Measurements from ENCODE around the gene SULT1C4. TPM values are rescaled to one million over a fixed set of nuclear protein-coding genes. Genes with fewer than 3 reads are reported as not detected.

The SULT1C4 gene
- total RNA-seq, 1 donor from 2014 or later, result 1.8 TPM

DNA sequence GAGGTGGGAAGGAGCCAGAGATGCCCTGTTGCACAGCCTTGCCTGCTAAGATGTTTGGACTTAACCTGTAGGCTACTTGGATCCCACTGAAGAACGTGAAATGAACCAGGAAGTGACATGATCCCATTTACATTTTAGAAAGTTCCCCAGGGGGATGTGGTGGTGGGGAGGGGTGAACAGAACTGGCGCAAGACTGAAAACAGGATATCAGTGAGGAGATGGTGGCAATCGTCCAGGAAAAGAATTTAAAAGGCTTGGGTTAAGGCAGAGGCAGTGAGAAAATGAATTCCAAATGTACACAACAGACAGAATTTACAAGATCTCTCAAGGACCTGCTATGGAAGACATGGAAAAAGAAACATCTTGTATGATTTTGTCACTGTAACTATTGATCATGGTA lies 46.8 kb upstream of the SULT1C4 start:
- no peaks in the 10 kb centered on the region for H3K79me2 ChIP-seq (ENCODE audit: insufficient read depth, low read length)
- H3K27ac ChIP-seq (ENCODE audit: low read depth, low read length), result no peak overlapping the region
- H3K36me3 ChIP-seq (ENCODE audit: insufficient read depth, low read length), result no peaks in the 10 kb centered on the region
- H3K9ac ChIP-seq (ENCODE audit: low read length), result no peak overlapping the region
- no peak overlapping the region for H3K27ac Mint-ChIP-seq (ENCODE audit: unreplicated experiment)
- FAIRE-seq, result no peak
- H3K9me3 Mint-ChIP-seq (ENCODE audit: unreplicated experiment), result peaks cover 2% of the 10 kb centered on the region
- no peak overlapping the region for H2AFZ ChIP-seq (ENCODE audit: low read depth, low read length)
- H3K4me2 ChIP-seq (ENCODE audit: low read length), result no peak overlapping the region
- no peaks in the 10 kb centered on the region for H3K36me3 Mint-ChIP-seq (ENCODE audit: low read depth, unreplicated experiment)
- DNase-seq (ENCODE audit: low read depth), result no peak
- H3K4me3 Mint-ChIP-seq (ENCODE audit: unreplicated experiment), result no peak overlapping the region
- no peak overlapping the region for H3K4me3 ChIP-seq (ENCODE audit: insufficient read depth, low read depth, low read length)
- H4K20me1 ChIP-seq (ENCODE audit: insufficient read depth, low read length), result no peaks in the 10 kb centered on the region
- TF ChIP-seq CTCF (IDR thresholded peaks at IDR 0.05; ENCODE audit: insufficient read depth, low read depth, low read length), result no peak
- no peak for TF ChIP-seq EZH2 (IDR thresholded peaks at IDR 0.05; ENCODE audit: insufficient read depth, low read length)
- H3K27me3 ChIP-seq (ENCODE audit: insufficient read depth, low read length), result no peaks in the 10 kb centered on the region
- H3K4me1 ChIP-seq (ENCODE audit: insufficient read depth, low read length), result no peaks in the 10 kb centered on the region
- H3K27me3 Mint-ChIP-seq (ENCODE audit: low read depth, unreplicated experiment), result peaks cover 4% of the 10 kb centered on the region
- H3K9me3 ChIP-seq (ENCODE audit: insufficient read depth, low read depth, low read length), result no peaks in the 10 kb centered on the region
- H3K4me1 Mint-ChIP-seq (ENCODE audit: low read depth, unreplicated experiment), result no peaks in the 10 kb centered on the region

- Mint-ChIP-seq H3K4me3 (ENCODE audit: unreplicated experiment) (no peak overlapping the region), H3K4me1 (ENCODE audit: low read depth, unreplicated experiment) (no peaks in the 10 kb centered on the region), H3K9me3 (ENCODE audit: unreplicated experiment) (peaks cover 7% of the 10 kb centered on the region), H3K27ac (ENCODE audit: unreplicated experiment) (no peak overlapping the region), H3K36me3 (ENCODE audit: low read depth, unreplicated experiment) (no peaks in the 10 kb centered on the region), H3K27me3 (ENCODE audit: low read depth, unreplicated experiment) (peaks cover 4% of the 10 kb centered on the region)
- H3K4me1 ChIP-seq (ENCODE audit: insufficient read depth, low read length), result no peaks in the 10 kb centered on the region
- H3K9me3 ChIP-seq (ENCODE audit: insufficient read depth, low read depth, low read length), result no peaks in the 10 kb centered on the region
- FAIRE-seq (no peak), DNase-seq (ENCODE audit: low read depth) (no peak)
- no peak overlapping the region for H2AFZ ChIP-seq (ENCODE audit: low read depth, low read length)
- no peaks in the 10 kb centered on the region for H3K36me3 ChIP-seq (ENCODE audit: insufficient read depth, low read length)
- no peak overlapping the region for H3K27ac ChIP-seq (ENCODE audit: low read depth, low read length)
- H3K4me2 ChIP-seq (ENCODE audit: low read length), result no peak overlapping the region
- no peaks in the 10 kb centered on the region for H3K79me2 ChIP-seq (ENCODE audit: insufficient read depth, low read length)
- no peak overlapping the region for H3K9ac ChIP-seq (ENCODE audit: low read length)
- no peaks in the 10 kb centered on the region for H4K20me1 ChIP-seq (ENCODE audit: insufficient read depth, low read length)
- H3K27me3 ChIP-seq (ENCODE audit: insufficient read depth, low read length), result peaks cover 8% of the 10 kb centered on the region
- H3K4me3 ChIP-seq (ENCODE audit: insufficient read depth, low read depth, low read length), result no peak overlapping the region
- TF ChIP-seq EZH2 (IDR thresholded peaks at IDR 0.05; ENCODE audit: insufficient read depth, low read length) (no peak), CTCF (IDR thresholded peaks at IDR 0.05; ENCODE audit: insufficient read depth, low read depth, low read length) (no peak)
These were observed 31.8 kb upstream of the SULT1C4 start for GRCh38 chr2:108345951-108346350.

GRCh38 chr2:108346827-108347226 lies 30.9 kb upstream of the SULT1C4 start:
- Mint-ChIP-seq H3K36me3 (ENCODE audit: low read depth, unreplicated experiment) (no peaks in the 10 kb centered on the region), H3K27me3 (ENCODE audit: low read depth, unreplicated experiment) (peaks cover 4% of the 10 kb centered on the region), H3K4me3 (ENCODE audit: unreplicated experiment) (no peak overlapping the region), H3K9me3 (ENCODE audit: unreplicated experiment) (peaks cover 7% of the 10 kb centered on the region), H3K4me1 (ENCODE audit: low read depth, unreplicated experiment) (peaks cover under 1% of the 10 kb centered on the region), H3K27ac (ENCODE audit: unreplicated experiment) (no peak overlapping the region)
- H2AFZ ChIP-seq (ENCODE audit: low read depth, low read length), result no peak overlapping the region
- H3K27me3 ChIP-seq (ENCODE audit: insufficient read depth, low read length), result peaks cover 8% of the 10 kb centered on the region
- H3K27ac ChIP-seq (ENCODE audit: low read depth, low read length), result no peak overlapping the region
- no peak for FAIRE-seq
- no peaks in the 10 kb centered on the region for H3K9me3 ChIP-seq (ENCODE audit: insufficient read depth, low read depth, low read length)
- H3K4me1 ChIP-seq (ENCODE audit: insufficient read depth, low read length), result no peaks in the 10 kb centered on the region
- H3K4me2 ChIP-seq (ENCODE audit: low read length), result no peak overlapping the region
- no peak for TF ChIP-seq CTCF (IDR thresholded peaks at IDR 0.05; ENCODE audit: insufficient read depth, low read depth, low read length)
- no peak for TF ChIP-seq EZH2 (IDR thresholded peaks at IDR 0.05; ENCODE audit: insufficient read depth, low read length)
- no peaks in the 10 kb centered on the region for H3K79me2 ChIP-seq (ENCODE audit: insufficient read depth, low read length)
- H4K20me1 ChIP-seq (ENCODE audit: insufficient read depth, low read length), result no peaks in the 10 kb centered on the region
- H3K36me3 ChIP-seq (ENCODE audit: insufficient read depth, low read length), result no peaks in the 10 kb centered on the region
- no peak for DNase-seq (ENCODE audit: low read depth)
- no peak overlapping the region for H3K9ac ChIP-seq (ENCODE audit: low read length)
- no peak overlapping the region for H3K4me3 ChIP-seq (ENCODE audit: insufficient read depth, low read depth, low read length)
